CD4-positive, alpha-beta T cell treated with Interleukin-6 for 4 hours (primary cell): ENCODE results near the gene ZDHHC14.

Experiments used
- DNase-seq: peaks from one replicate; pipeline ENCODE4 v3.0.0-alpha.2; 2020; ENCODE audit warnings: mixed read lengths

The ZDHHC14 gene

DNA sequence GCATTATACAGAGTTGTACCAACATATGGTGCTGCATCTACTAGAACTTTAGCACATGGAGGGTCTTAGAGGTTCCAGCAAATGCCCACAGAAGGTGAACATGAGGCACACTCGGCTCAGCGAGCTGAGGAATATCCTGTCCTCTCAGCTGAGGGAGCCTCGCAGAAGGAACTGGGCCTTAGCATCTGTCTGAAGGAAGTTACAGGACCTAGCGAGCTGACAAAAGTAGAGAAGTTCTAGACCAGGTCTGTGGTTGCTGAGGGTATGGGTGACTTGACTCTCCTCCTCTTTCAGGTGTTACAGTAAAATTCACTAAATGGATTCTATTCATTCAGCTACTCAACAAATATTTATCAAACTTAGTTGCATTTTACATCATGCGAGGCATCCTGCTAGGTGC, 157.2 kb downstream of the ZDHHC14 start:
- no peak for DNase-seq

GRCh38 chr6:157538698-157539097, 157.7 kb downstream of the ZDHHC14 start:
- DNase-seq = no peak

DNA sequence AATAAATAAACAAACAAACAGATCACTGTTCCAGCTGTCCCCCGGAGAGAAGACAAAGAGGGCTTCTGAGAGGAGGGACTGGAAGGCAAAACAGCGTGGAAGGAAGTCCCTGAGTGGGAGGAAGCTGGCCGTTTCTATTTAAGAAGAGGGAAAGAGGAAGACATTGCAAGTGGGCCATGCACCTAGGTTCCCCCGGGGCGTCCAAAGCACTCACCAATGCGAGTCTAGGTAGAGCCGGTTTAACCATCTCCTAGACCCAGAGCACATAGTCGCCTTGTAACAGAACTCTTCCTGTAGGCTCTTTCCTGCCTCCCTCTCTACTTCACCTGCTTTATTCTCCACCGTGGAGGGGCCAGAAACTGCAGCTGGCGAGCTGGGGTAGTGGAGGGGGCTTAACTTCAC, 158.4 kb downstream of the ZDHHC14 start:
- DNase-seq = no peak

DNA sequence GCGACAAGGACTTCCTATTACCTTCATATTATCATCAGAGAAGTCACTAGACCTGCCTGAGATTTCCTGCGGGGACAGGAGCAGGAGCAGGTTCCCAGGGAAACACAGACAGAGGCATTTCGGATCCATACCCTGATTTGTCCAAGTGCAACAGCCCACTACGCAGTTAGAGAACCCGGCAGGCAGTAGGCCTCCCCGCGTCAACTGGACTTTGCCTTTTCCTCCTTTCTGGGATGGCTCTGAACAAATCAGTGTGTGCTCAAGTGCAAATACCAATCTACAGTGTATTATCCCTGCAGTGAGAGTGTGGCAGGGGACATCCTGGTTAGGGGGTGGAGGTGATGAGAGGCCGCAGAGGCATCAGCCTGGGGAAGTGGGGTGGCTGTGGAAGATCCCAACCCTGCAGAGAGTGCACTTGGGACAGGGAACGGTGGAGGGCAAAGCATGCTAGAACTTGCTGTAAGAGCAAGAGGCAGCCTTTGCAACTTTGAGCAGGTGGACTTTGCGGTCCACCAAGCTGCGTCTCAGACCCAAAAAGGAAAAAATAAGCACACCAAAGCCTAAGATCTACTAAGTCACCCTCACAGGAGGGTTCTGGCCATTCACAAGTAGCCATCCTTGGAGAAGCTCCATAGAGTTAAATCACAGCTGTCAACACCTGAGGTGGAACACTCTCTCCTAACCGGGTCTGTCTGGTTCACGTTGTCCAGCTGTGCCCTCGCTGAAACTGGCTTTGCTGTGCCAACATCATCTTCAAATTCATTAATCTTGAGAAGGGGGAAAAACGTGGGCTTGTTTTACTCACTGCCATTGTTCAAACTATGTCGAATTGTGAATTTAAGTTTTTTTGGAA, 159.1 kb downstream of the ZDHHC14 start:
- DNase-seq = no peak

DNA sequence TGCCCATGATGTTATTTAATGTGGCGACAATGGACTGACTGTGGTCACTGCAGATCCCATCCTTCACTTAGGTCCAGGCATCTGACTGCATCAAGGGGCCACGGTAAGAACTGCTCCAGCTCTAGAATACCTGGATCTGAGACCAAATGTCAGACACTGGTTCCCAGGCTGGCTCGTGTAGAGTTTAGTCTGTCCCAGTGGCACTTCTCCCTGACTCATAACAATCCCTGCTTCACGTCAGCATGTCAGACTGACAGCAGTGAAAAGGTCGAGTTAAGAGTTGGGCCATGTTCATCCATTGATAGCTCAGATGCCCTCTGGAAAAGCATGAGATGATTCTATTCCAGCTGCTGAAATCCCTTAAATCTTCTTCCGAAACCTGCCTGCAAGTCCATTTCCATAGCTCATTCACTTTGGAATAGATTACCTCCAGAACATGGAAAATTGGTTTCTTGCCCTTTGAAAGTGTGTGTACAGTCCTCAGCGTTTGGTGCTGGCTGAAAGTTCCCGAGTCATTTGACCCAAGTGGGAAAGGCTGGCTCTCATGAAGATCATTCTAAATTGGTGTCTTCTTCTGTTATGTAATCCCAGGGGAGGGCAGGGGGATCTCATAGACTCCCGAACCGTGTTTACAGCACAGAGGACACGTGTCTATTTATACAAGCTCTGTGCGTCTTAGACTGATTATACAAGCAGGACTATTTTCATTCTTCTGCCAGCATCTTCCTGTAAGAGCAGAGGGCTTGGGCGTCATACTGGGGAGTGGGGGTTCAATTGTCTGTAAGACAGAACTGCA, 160.8 kb downstream of the ZDHHC14 start:
- DNase-seq = no peak

DNA sequence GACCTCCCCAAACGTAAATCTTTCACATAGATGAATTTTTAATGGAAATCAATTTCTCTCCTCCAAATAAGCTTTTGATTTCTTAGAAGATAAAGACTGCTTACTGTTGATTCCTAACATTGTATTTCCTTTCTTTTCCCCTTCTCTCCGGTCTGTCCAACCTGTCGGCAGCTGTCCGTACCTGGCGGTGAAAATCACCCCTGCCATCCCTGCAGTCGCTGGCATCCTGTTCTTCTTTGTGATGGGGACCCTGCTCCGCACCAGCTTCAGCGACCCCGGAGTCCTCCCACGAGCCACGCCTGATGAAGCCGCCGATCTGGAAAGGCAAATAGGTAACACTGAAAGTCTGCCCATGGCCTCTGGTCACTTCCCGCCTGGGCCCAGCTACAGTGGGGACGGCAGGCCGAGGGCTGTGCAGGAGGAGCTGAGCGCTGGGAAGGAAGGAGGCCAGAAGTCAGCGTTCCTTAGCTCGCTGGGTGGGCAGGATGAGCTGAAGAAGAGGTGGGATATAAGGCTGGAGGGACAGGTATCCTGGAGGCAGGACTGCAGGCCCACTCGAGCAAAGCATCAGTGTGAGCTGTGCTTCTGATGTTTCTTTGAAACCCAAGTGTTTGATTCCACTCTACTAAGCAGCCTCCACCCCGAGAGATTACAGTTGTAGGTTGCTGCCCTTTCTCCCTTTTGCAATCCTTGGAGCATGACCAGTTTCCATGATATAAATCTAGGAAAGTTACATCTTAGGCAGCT, 161.6 kb downstream of the ZDHHC14 start:
- no peak for DNase-seq

GRCh38 chr6:157546321-157546720, 165.3 kb downstream of the ZDHHC14 start:
- DNase-seq = no peak

DNA sequence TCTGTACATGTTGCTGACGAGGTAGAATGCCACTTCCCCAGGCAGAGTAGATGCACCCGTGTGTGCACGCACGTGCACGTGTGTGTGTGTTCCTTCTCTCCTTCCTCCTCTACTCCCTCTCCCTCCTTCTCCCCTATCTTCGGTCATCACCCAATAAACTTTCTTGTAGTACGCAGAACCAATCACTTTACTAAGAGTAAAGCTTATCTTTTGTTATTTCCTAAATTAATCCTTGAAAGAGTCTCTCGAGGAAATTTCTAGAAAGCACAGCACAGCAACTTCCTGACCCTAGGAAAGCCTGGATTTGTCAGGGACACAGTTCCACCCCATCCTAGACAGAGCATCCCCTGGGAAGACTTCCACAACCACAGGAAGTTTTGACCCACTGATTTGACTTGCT, 166.1 kb downstream of the ZDHHC14 start:
- no peak for DNase-seq

- DNase-seq = no peak
Measured at GRCh38 chr6:157548635-157549467, 167.9 kb downstream of the ZDHHC14 start.

GRCh38 chr6:157549468-157549745, 168.4 kb downstream of the ZDHHC14 start:
- no peak for DNase-seq

- peak; percentile 16 for DNase-seq
Measured at GRCh38 chr6:157550114-157550989, 169.4 kb downstream of the ZDHHC14 start.

- DNase-seq = no peak
Measured at GRCh38 chr6:157551041-157551832, 170.2 kb downstream of the ZDHHC14 start.

GRCh38 chr6:157552081-157552747, 171.2 kb downstream of the ZDHHC14 start:
- no peak for DNase-seq

GRCh38 chr6:157552820-157553485, 172.0 kb downstream of the ZDHHC14 start:
- no peak for DNase-seq

DNA sequence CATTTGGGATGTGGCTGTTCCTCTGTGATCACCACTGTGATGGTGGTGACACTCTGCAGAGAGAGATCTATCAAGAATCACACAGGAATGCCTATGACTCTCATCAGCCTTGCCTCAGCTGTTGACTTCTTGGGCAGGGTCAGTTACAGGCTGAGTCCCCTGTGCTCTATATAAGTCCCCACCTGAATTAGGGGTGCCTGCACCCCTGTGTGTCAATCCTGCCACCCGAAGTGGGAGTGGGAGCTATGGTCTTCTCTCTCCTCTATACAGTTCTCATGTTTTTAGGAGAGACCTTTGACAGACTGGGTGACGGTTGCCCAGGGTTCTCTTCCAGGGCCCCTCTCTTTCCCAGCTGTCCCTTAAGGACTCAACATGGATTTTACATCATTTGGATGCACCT, 173.8 kb downstream of the ZDHHC14 start:
- DNase-seq = no peak

DNA sequence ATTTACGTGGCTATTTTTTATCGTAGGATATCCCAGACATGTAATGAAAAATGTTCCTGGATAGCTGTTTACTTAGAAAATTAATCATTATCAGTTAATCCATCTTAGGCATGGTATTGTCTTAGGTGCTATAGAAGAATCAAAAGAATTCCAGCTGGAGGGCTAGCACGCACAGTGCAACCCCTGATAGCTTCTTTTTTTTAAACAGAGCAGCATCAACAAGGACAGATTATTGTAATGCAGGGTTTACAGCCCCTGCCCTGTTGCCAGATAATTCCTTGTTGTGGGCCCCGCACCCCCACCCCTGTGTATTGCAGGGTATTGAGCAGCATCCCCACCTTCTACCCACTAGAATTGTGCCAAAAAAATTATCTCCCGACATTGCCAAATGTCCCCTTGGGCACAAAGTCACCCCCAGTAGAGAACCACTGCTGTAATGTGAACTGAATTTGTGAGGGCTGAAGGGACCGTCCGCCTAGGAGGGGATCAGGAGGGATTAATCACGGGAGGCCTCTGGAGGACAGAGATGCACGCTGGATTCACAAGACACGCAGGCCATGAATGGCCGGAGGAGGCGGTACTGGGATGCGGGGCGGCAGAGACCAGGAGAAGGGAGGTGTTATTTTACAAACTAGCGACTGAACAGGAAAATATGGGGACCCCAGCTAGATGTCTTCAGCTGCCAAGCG, 174.6 kb downstream of the ZDHHC14 start:
- no peak for DNase-seq

DNA sequence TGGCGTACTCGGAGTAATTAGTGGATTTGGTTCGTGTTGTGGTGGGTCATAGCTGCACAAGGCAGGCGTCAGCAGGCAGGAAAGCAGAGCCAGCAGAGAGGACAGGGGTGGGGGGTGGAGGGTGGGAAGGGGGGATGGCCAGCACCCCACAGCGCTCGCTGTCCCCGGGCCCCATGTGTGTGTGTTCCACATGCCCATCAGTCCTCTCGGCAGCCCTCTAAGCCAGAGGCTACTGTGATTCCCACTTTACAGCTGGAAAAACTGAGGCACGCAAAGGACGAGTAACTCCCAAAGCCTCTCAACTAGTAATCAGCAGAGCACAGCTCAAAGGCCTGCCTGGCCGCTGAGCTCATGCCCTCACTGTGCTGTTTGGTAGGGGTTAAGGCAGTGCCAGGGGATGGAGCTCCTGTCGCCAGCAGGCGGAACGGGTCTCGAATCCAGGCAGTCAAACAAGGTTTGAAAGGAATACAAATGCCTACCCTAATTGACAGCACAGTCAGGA, 175.2 kb downstream of the ZDHHC14 start:
- DNase-seq = no peak

DNA sequence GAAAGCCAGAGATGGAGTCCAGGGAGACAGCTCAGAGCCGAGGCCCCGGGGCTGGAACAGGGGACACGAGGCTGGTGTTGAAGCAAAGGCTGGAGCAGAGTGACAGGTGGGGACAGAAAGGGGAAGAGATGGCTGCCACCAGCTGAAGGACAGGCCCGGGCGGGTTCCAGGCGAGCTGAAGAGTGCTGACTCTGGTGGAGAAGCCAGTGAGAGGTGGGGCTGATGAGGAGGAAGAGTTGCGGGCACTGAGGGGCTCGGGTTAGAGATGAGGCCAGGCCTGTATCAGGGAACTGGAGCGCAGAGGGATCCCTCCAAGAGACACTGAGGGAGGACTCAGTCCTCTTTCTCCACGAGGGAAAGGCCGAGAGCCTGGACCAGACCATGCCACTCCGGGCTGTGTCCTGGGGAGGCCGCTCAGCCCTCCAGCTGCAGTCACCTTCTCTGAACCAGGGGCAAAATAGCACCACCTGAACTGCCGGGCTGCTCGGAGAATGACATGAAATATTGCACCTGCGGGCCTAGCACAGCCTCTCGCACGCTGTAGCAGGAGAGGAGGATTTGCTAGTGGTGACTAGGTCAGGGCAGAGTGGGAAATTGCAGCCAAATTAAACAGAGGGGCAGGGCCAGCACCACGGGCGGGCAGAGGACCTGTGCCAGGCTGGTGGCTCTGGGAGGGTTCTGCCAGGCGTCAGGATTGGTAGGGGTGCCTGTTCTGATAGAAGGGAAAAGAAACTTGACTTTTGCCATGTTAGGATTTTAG, 175.9 kb downstream of the ZDHHC14 start:
- no peak for DNase-seq
